Activated CD8-positive, alpha-beta memory T cell treated with anti-CD3 and anti-CD28 coated beads for 1 hour (primary cell): ENCODE data around the gene CBFA2T3.

Experiments used
- DNase-seq, 2 donors: peaks; one replicate each; pipeline ENCODE4 v3.0.0-alpha.2; 2020; ENCODE audit warnings: low read depth in 1 of 2; ENCODE audit errors: extremely low read depth in 1 of 2

The CBFA2T3 gene

DNA sequence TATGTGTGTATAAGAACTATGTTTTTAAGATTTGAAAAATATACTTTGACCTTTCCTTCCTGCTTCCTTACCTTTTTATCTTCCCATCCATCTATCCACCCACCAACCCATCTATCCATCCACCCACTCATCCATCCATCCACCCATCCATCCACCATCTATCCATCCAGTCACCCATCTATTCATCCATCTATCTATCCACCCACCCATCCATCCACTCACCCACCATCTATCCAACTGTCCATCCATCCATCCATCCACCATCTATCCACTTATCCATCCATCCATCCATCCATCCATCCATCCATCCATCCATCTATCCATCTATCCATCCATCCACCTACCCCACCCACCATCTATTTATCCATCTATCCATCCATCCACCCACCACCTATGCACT is 12.4 kb downstream of the CBFA2T3 start:
- no peak for DNase-seq

- DNase-seq: no peak
These were observed 13.4 kb downstream of the CBFA2T3 start for GRCh38 chr16:88963583-88963982.

GRCh38 chr16:88962478-88963152 is 14.4 kb downstream of the CBFA2T3 start:
- no peak for DNase-seq

- DNase-seq: no peak
These were observed 16.0 kb downstream of the CBFA2T3 start for GRCh38 chr16:88961011-88961410.

- no peak for DNase-seq
These were observed 16.5 kb downstream of the CBFA2T3 start for GRCh38 chr16:88960516-88960915.

- no peak for DNase-seq
These were observed 18.0 kb downstream of the CBFA2T3 start for GRCh38 chr16:88959022-88959421.

GRCh38 chr16:88957887-88958577 is 19.0 kb downstream of the CBFA2T3 start:
- no peak for DNase-seq

- no peak for DNase-seq
These were observed 19.6 kb downstream of the CBFA2T3 start for GRCh38 chr16:88957433-88957767.

- DNase-seq: no peak
These were observed 20.2 kb downstream of the CBFA2T3 start for GRCh38 chr16:88956546-88957432.

GRCh38 chr16:88955906-88956305 is 21.1 kb downstream of the CBFA2T3 start:
- no peak for DNase-seq

DNA sequence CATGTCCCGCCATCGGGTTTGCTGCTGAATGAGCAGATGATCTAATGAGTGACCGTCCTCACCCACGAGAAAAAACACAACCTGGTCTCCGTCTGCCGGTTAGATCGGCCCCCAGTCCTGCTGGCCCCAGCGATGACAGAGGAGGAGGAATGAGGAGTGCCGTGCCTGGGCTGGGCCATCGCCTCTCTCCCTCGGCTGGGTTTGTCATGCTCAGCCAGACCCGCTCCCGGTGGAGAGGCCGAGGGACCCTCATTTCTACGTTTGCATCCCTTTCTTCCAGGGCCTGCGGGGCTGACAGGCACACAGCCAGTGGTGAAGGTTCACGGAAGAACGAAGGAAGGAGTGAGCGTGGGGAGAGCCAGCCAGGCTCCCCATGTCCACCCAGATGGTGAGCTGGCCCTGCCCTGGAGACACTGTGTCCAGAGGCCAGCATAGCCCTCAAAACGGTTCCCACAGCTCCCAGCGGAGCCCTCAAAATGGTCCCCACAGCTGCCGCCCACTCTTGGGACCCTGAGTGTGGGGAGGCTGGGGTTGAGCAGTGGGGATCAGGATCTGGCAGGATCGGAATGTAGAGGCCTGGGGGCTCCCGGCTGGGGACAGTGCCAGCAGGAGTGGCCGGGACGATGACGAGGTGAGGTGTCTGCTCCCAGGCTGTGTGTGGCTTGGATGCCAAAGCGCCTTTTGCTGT is 23.9 kb downstream of the CBFA2T3 start:
- no peak for DNase-seq

GRCh38 chr16:88951989-88952388 is 25.0 kb downstream of the CBFA2T3 start:
- no peak for DNase-seq

DNA sequence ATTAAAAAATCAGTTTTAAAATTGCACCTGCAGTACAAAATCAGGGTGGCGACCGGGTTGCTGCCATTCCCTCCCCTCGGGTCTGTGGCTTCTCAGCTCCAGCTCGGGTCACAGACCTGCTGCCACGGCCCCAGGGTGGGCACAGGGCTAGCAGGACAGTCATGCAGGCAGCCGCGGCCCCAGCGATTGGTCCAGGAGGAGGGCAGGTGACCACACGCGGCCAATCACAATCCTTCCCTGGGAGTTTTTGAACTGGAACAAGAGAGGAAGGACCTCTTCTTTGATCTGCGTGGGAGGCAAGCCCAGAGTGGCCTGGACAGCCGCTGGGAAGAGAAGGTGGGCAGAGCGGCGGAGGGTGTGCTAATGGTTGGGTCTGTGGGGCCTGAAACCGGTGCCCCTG is 25.5 kb downstream of the CBFA2T3 start:
- no peak for DNase-seq

DNA sequence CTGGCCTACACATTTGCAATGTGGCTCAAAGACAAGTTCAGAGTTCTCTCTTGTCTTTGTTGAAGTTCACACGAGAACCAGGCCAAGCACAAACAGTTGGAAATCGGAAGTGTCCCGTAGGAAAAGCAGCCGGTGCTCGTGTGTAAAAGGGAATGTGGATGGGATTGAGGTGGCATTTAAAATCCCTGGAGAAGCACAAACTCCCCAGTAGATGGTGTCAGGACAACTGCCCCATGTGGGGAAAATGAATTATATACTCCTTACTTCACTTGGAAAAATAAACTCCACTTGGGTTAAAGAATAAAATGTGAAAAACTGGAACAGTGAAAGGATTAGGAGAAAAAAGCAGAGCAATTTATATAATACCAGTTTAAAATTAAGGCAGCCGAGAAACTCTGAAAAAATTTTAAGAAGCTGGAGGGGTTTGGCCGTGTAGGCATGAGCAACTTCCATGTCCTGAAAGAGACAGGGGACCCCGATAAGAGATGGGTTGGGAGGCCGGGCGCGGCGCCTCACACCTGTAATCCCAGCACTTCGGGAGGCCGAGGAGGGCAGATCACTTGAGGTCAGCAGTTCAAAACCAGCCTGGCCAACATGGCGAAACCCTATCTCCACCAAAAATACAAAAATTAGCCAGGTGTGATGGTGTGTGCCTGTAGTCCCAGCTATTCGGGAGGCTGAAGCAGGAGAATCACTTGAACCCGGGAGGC is 28.1 kb downstream of the CBFA2T3 start:
- DNase-seq: no peak

GRCh38 chr16:88945473-88945872 is 31.5 kb downstream of the CBFA2T3 start:
- no peak for DNase-seq

- DNase-seq: no peak
These were observed 33.3 kb downstream of the CBFA2T3 start for GRCh38 chr16:88943741-88944140.

- no peak for DNase-seq
These were observed 33.8 kb downstream of the CBFA2T3 start for GRCh38 chr16:88943131-88943664.

DNA sequence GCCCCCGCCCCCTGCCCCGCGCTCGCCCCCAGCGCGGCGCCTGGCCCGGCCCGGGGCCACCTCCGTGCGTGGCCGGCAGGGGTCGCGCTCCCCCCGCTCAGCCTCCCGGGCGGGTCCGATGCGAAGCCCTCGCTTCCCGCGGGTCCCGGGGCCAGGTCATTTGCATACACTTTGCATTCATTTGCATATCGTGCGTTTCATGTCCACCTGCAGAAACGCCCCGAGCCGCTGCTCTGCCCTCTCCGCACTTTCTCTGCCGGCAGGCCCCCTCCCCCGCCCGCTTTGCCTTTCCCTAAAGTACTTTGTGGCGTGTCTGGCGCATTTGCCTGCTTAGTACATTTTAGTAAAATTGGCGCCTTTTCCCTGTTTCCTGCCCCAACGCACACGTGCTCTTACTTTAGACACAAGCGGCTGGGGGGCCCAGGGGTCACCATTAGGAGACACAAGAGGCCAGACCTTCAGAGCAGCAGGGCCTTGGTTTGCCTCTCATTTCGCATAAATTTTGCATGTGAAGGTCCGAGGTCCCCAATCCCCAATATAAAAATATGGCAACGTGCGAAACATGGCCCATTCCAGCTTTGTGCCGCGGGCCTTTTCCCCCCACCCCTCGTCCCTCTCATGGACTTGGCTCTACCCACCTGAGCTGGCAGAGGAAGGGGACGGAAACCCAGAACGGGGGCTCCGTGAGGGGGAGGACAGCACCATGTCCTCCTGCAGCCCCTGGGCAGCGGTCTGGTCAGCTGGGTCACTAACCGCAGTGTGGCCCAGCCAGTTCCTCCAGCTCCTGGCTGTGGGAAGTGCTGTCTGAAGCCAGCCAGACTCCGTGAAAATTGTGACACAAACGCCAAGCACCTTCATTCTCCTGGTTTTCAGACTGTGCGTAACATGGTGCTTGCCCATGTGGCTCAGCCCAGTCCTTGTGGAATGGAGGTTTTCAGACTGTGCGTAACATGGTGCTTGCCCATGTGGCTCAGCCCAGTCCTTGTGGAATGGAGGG is 34.8 kb downstream of the CBFA2T3 start:
- DNase-seq: peak; percentile 10 to 50
